RWPE2 (cell line): ENCODE measurements around the gene KAZN.
"Not testable (repeated sequence)": the region's sequence is repeated elsewhere in the genome, so short reads cannot be mapped to it uniquely, and the experiment has no call there.

ENCODE experiments used
- ATAC-seq: fragments of 200-7000 bp; cut with Tn5 transposase; 3 replicates; pipeline ENCODE4 v1.9.1; 2021; ENCODE audit warnings: low read depth
- DNase-seq: peaks from one replicate; pipeline ENCODE4 v3.0.0-alpha.2; 2020; ENCODE audit warnings: low spot score
- H3K27ac ChIP-seq: fragments of 450-650 bp; 2 replicates; pipeline ENCODE4 v1.5.1; 2017; ENCODE audit warnings: mild to moderate bottlenecking; ENCODE audit not compliant: poor library complexity, severe bottlenecking
- H3K27me3 ChIP-seq: fragments of 250-450 bp; sonication (Bioruptor Pico); 2 replicates; pipeline ENCODE4 v1.5.1; 2021; ENCODE audit warnings: mild to moderate bottlenecking, moderate library complexity; ENCODE audit not compliant: insufficient read depth, poor library complexity, severe bottlenecking
- H3K36me3 ChIP-seq: fragments of 250-450 bp; sonication (Bioruptor Pico); 2 replicates; pipeline ENCODE4 v1.5.1; 2020; ENCODE audit warnings: low read depth, mild to moderate bottlenecking, moderate library complexity
- H3K4me1 ChIP-seq: fragments of 250-450 bp; sonication (Bioruptor Pico); 2 replicates; pipeline ENCODE4 v1.5.1; 2021; ENCODE audit warnings: mild to moderate bottlenecking, moderate library complexity; ENCODE audit not compliant: insufficient read depth, poor library complexity, severe bottlenecking
- H3K4me3 ChIP-seq: fragments of 250-450 bp; sonication (Bioruptor Pico); 2 replicates; pipeline ENCODE4 v1.5.1; 2021; ENCODE audit warnings: mild to moderate bottlenecking, moderate library complexity; ENCODE audit not compliant: severe bottlenecking
- H3K9me3 ChIP-seq: fragments of 250-450 bp; sonication (Bioruptor Pico); 2 replicates; pipeline ENCODE4 v1.5.1; 2021; ENCODE audit warnings: mild to moderate bottlenecking, moderate library complexity; ENCODE audit not compliant: severe bottlenecking
- CTCF ChIP-seq: fragments of 450-650 bp; IDR thresholded peaks from one replicate; pipeline ENCODE4 v1.5.1; 2017; ENCODE audit warnings: mild to moderate bottlenecking, moderate library complexity; ENCODE audit not compliant: poor library complexity, severe bottlenecking

KAZN gene

GRCh38 chr1:14961661-14962267 lies 363.3 kb downstream of the KAZN start:
- Histone ChIP-seq H3K27ac (no peak overlapping the region), H3K4me3 (no peak overlapping the region), H3K36me3 (peaks cover 6% of the 10 kb centered on the region), H3K9me3 (no peaks in the 10 kb centered on the region), H3K4me1 (no peaks in the 10 kb centered on the region), H3K27me3 (no peaks in the 10 kb centered on the region)
- DNase-seq: no peak
- TF ChIP-seq CTCF: no peak
- no peak; the same call in 2 of the 3 replicates for ATAC-seq

- peaks cover 6% of the 10 kb centered on the region for H3K36me3 ChIP-seq
- no peaks in the 10 kb centered on the region for H3K27me3 ChIP-seq
- TF ChIP-seq CTCF: no peak
- DNase-seq (no peak), ATAC-seq (no peak)
- H3K27ac ChIP-seq: no peak overlapping the region
- no peaks in the 10 kb centered on the region for H3K4me1 ChIP-seq
- H3K9me3 ChIP-seq: no peaks in the 10 kb centered on the region
- no peak overlapping the region for H3K4me3 ChIP-seq
These were observed 363.9 kb downstream of the KAZN start for GRCh38 chr1:14962407-14962806.

- not testable (repeated sequence) for H3K4me1 ChIP-seq, H3K27me3 ChIP-seq
These were observed 365.6 kb downstream of the KAZN start for GRCh38 chr1:14963791-14964710.

GRCh38 chr1:14964711-14965055 lies 366.2 kb downstream of the KAZN start:
- no peaks in the 10 kb centered on the region for H3K9me3 ChIP-seq
- no peaks in the 10 kb centered on the region for H3K27me3 ChIP-seq
- TF ChIP-seq CTCF: no peak
- H3K4me1 ChIP-seq: peaks cover 7% of the 10 kb centered on the region
- no peak overlapping the region for H3K4me3 ChIP-seq
- ATAC-seq (no peak), DNase-seq (no peak)
- H3K27ac ChIP-seq: no peak overlapping the region
- peaks cover 6% of the 10 kb centered on the region for H3K36me3 ChIP-seq

More at GRCh38 chr1:14963791-14964710, 365.6 kb downstream of the KAZN start:
- not testable (repeated sequence) for H3K36me3 ChIP-seq, H3K9me3 ChIP-seq, H3K4me3 ChIP-seq, ATAC-seq, H3K27ac ChIP-seq, DNase-seq

GRCh38 chr1:14968251-14968851 lies 369.9 kb downstream of the KAZN start:
- H3K4me1 ChIP-seq: peaks cover 13% of the 10 kb centered on the region
- H3K4me3 ChIP-seq: no peak overlapping the region
- no peaks in the 10 kb centered on the region for H3K36me3 ChIP-seq
- DNase-seq: no peak
- no peak overlapping the region for H3K27ac ChIP-seq
- peak; percentile 83 for ATAC-seq
- no peaks in the 10 kb centered on the region for H3K27me3 ChIP-seq
- TF ChIP-seq CTCF: no peak
- no peaks in the 10 kb centered on the region for H3K9me3 ChIP-seq
